ENCODE data around the gene ZNF221. TPM values are rescaled to one million over a fixed set of nuclear protein-coding genes. Genes with fewer than 3 reads are reported as not detected.

Gene ZNF221
- total and polyA plus RNA-seq, 2 donors (not counting 1 experiment from before 2014, with no cell fraction given), result 0.63 to 7.0 TPM

DNA sequence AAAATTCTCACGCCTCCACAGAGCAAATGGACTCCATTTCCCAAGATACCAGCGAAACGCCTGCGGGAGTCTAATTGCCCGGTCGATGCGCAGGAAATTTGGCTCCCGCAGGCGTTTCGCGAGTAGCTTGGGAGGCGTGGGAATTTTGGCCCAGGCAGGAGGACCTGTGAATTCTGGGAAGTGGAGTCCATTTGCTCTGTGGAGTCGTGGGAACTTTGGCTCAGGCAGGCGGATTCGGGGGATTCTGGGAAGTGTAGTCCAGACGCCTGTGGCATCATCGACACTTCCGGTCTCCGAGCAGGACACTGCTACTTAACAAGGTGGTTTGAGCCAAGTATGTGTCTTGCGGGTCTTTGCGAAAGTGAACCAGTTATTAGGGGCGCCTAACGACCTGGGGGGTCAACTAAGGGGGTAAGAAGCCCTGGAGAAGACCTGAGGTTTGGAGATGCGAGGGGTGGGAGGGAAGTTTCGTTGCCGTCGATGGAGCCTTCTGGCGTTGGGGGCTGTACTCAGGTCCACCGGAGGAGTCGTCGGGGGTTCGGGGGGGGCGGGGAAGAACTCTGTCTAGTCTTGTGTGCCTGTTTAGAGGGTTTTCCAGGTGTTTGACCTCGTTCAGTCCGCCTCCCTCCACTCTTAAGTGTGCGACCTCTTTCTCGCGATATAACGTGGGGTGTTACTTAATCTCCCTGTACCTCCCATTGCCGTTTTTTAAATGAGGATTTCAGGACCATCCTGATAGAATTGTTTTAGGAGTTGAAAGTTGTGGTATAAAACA is 33.1 kb downstream of the ZNF221 start, which contains the start of gene ZNF155:
TSS of gene ZNF155 (plus strand) at position 277 of the 775 bp plus-strand sequence. CDS start 4,356 bp downstream, outside the sequence.
- WGBS (ENCODE audit: insufficient coverage), result 4% methylated on average over 28 of the region's 40 CpGs
- Histone ChIP-seq H3K27me3 (replicated peaks in 1 of 4; ENCODE audit: control extremely low read depth in 1 of 4, control insufficient read depth in 3 of 4, insufficient read depth in 4 of 4, low read length in 3 of 4) (no peaks in the 10 kb centered on the region), H4K20me1 (ENCODE audit: control insufficient read depth, insufficient read depth, low read length, poor library complexity, severe bottlenecking) (no peaks in the 10 kb centered on the region), H3K27ac (ENCODE audit: low read length in 2 of 2) (peak within 1 kb of the TSS; percentile 61 to 79), H3K9me3 (ENCODE audit: control extremely low read depth in 1 of 3, control insufficient read depth in 2 of 3, insufficient read depth in 1 of 3, low read length in 2 of 3) (peaks cover 0 to 7% (median 0%) of the 10 kb centered on the region in 3 donors), H3K9ac (ENCODE audit: low read length) (peak within 1 kb of the TSS; percentile 94), H2AFZ (ENCODE audit: insufficient read depth, low read depth, low read length, poor library complexity, severe bottlenecking) (peak within 1 kb of the TSS; percentile 100), H3K79me2 (ENCODE audit: control insufficient read depth, insufficient read depth, low read length) (peaks cover 27% of the 10 kb centered on the region), H3K36me3 (replicated peaks in 1 of 2; ENCODE audit: control extremely low read depth in 1 of 2, control insufficient read depth in 1 of 2, extremely low read depth in 1 of 2, insufficient read depth in 2 of 2, low read length in 1 of 2) (peaks cover 0 to 5% of the 10 kb centered on the region in 2 experiments), H3K4me3 (ENCODE audit: control extremely low read depth in 1 of 5, extremely low read depth in 1 of 5, insufficient read depth in 1 of 5, low read depth in 2 of 5, low read length in 4 of 5) (peak within 1 kb of the TSS; percentile 79 to 93 (median 85)), H3K4me1 (ENCODE audit: control insufficient read depth in 2 of 2, insufficient read depth in 2 of 2, low read length in 2 of 2) (peaks cover 3 to 14% of the 10 kb centered on the region in 2 donors), H3K4me2 (replicated peaks; ENCODE audit: low read depth, low read length, poor library complexity, severe bottlenecking) (peak within 1 kb of the TSS; percentile 81)
- Mint-ChIP-seq H3K9me3 (ENCODE audit: insufficient read depth) (no peaks in the 10 kb centered on the region), H3K27me3 (no peaks in the 10 kb centered on the region), H3K27ac (peak within 1 kb of the TSS; percentile 80), H3K4me1 (peaks cover 12% of the 10 kb centered on the region), H3K4me3 (peak within 1 kb of the TSS; percentile 95)
- no peak for TF ChIP-seq EZH2 (IDR thresholded peaks at IDR 0.05; ENCODE audit: borderline replicate concordance, insufficient read depth, low read depth, low read length, poor library complexity, severe bottlenecking)
- TF ChIP-seq, protein P1, sequence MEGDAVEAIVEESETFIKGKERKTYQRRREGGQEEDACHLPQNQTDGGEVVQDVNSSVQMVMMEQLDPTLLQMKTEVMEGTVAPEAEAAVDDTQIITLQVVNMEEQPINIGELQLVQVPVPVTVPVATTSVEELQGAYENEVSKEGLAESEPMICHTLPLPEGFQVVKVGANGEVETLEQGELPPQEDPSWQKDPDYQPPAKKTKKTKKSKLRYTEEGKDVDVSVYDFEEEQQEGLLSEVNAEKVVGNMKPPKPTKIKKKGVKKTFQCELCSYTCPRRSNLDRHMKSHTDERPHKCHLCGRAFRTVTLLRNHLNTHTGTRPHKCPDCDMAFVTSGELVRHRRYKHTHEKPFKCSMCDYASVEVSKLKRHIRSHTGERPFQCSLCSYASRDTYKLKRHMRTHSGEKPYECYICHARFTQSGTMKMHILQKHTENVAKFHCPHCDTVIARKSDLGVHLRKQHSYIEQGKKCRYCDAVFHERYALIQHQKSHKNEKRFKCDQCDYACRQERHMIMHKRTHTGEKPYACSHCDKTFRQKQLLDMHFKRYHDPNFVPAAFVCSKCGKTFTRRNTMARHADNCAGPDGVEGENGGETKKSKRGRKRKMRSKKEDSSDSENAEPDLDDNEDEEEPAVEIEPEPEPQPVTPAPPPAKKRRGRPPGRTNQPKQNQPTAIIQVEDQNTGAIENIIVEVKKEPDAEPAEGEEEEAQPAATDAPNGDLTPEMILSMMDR (IDR thresholded peaks at IDR 0.05), result no peak
- CTCF ChIA-PET, result no interaction called here
- intact Hi-C loops (cut with micrococcal nuclease), result loop anchor here (1.0 kb wide), 3 partner anchors 18 to 49 kb away; partner anchors contain the start of genes ZNF221, ZNF230 and ZNF45
- ATAC-seq (ENCODE audit: low read depth), result peak; percentile 92
- peak; percentile 84 for DNase-seq
- POLR2A ChIA-PET, result interaction anchor here (1.0 kb wide), 1 partner anchor 49 kb away, joined by 5 read pairs; the partner anchor contains the start of gene ZNF45

DNA sequence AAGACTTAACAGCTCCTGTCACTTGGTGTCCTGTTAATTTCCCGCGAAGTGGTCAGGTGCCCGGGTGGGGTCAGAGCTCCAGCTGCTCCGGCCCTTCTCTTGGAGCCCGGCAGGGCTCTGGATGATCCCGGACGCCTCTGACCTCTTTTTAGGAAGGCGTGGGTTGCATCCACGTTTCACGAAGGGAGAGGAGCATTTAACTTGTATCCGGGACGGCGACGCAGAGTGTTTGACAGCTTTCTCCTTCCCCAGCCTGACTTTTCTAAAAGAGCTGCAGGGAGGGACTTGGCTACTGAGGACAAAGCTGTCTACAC is 33.6 kb downstream of the ZNF221 start:
- intact Hi-C loops (cut with micrococcal nuclease), result loop anchor here (1.0 kb wide), 2 partner anchors 33 to 49 kb away; partner anchors contain the start of genes ZNF221 and ZNF45
- peaks cover 27% of the 10 kb centered on the region for H3K79me2 ChIP-seq (ENCODE audit: control insufficient read depth, insufficient read depth, low read length)
- WGBS (ENCODE audit: insufficient coverage), result 4% methylated on average over 14 of the region's 14 CpGs
- Mint-ChIP-seq H3K9me3 (ENCODE audit: insufficient read depth) (peaks cover under 1% of the 10 kb centered on the region), H3K4me3 (peak overlapping the region; percentile 95), H3K4me1 (peaks cover 12% of the 10 kb centered on the region), H3K27me3 (no peaks in the 10 kb centered on the region), H3K27ac (peak overlapping the region; percentile 61)
- peak overlapping the region; percentile 81 for H3K4me2 ChIP-seq (replicated peaks; ENCODE audit: low read depth, low read length, poor library complexity, severe bottlenecking)
- ChIA-PET CTCF (no interaction called here), POLR2A (no interaction called here)
- H3K4me1 ChIP-seq (ENCODE audit: control insufficient read depth in 2 of 2, insufficient read depth in 2 of 2, low read length in 2 of 2), result peaks cover 3 to 14% of the 10 kb centered on the region in 2 donors
- peak overlapping the region; percentile 94 for H3K9ac ChIP-seq (ENCODE audit: low read length)
- H2AFZ ChIP-seq (ENCODE audit: insufficient read depth, low read depth, low read length, poor library complexity, severe bottlenecking), result peak overlapping the region; percentile 100
- peaks cover 0 to 7% (median 0%) of the 10 kb centered on the region in 3 donors for H3K9me3 ChIP-seq (ENCODE audit: control extremely low read depth in 1 of 3, control insufficient read depth in 2 of 3, insufficient read depth in 1 of 3, low read length in 2 of 3)
- peak overlapping the region in 1 of 2 donors; percentile 79 for H3K27ac ChIP-seq (ENCODE audit: low read length in 2 of 2)
- H4K20me1 ChIP-seq (ENCODE audit: control insufficient read depth, insufficient read depth, low read length, poor library complexity, severe bottlenecking), result no peaks in the 10 kb centered on the region
- ATAC-seq (ENCODE audit: low read depth), result no peak
- peak overlapping the region; percentile 79 to 93 (median 85) for H3K4me3 ChIP-seq (ENCODE audit: control extremely low read depth in 1 of 5, extremely low read depth in 1 of 5, insufficient read depth in 1 of 5, low read depth in 2 of 5, low read length in 4 of 5)
- no peaks in the 10 kb centered on the region for H3K27me3 ChIP-seq (replicated peaks in 1 of 4; ENCODE audit: control extremely low read depth in 1 of 4, control insufficient read depth in 3 of 4, insufficient read depth in 4 of 4, low read length in 3 of 4)
- peaks cover 0 to 11% of the 10 kb centered on the region in 2 experiments for H3K36me3 ChIP-seq (replicated peaks in 1 of 2; ENCODE audit: control extremely low read depth in 1 of 2, control insufficient read depth in 1 of 2, extremely low read depth in 1 of 2, insufficient read depth in 2 of 2, low read length in 1 of 2)
- DNase-seq, result no peak
- no peak for TF ChIP-seq EZH2 (IDR thresholded peaks at IDR 0.05; ENCODE audit: borderline replicate concordance, insufficient read depth, low read depth, low read length, poor library complexity, severe bottlenecking)
- TF ChIP-seq, protein P1 (IDR thresholded peaks at IDR 0.05), result no peak
